Hepatocyte (in vitro differentiated cells): Measurements from ENCODE around the gene PCDHA13. TPM values are rescaled to one million over a fixed set of nuclear protein-coding genes. Genes with fewer than 3 reads are reported as not detected.

Source experiments
- DNase-seq: peaks from one replicate; pipeline ENCODE4 v3.0.0-alpha.2; 2016; ENCODE audit warnings: low spot score
- H2AFZ ChIP-seq: fragments of 200-600 bp; sonication (generic); 2 replicates; pipeline ENCODE4 v1.6.0; 2016; ENCODE audit warnings: antibody characterized with exemption, mild to moderate bottlenecking
- H3K27ac ChIP-seq: fragments of 200-600 bp; sonication (generic); 2 replicates; pipeline ENCODE4 v1.5.1; 2016; ENCODE audit warnings: mild to moderate bottlenecking
- H3K27me3 ChIP-seq: fragments of 200-600 bp; sonication (generic); 2 replicates; pipeline ENCODE4 v1.6.1; 2016
- H3K36me3 ChIP-seq: fragments of 200-600 bp; sonication (generic); replicated peaks from 2 replicates; pipeline ENCODE4 v1.5.1; 2016; ENCODE audit warnings: low read depth; ENCODE audit not compliant: insufficient read depth
- H3K4me1 ChIP-seq: fragments of 200-600 bp; sonication (generic); 2 replicates; pipeline ENCODE4 v1.5.1; 2016; ENCODE audit warnings: mild to moderate bottlenecking, moderate library complexity; ENCODE audit not compliant: insufficient read depth
- H3K4me2 ChIP-seq: fragments of 200-600 bp; sonication (generic); 2 replicates; pipeline ENCODE4 v1.6.0; 2016
- H3K4me3 ChIP-seq: fragments of 200-600 bp; sonication (generic); 2 replicates; pipeline ENCODE4 v1.5.1; 2016; ENCODE audit warnings: mild to moderate bottlenecking
- H3K79me2 ChIP-seq: fragments of 200-600 bp; sonication (generic); 2 replicates; pipeline ENCODE4 v1.6.0; 2017; ENCODE audit warnings: mild to moderate bottlenecking
- H3K9me2 ChIP-seq: fragments of 200-600 bp; sonication (generic); replicated peaks from 2 replicates; pipeline ENCODE4 v1.6.0; 2017; ENCODE audit warnings: mild to moderate bottlenecking; ENCODE audit not compliant: insufficient read depth
- H3K9me3 ChIP-seq: fragments of 200-600 bp; sonication (generic); 2 replicates; pipeline ENCODE4 v1.5.1; 2016; ENCODE audit warnings: low read depth, mild to moderate bottlenecking
- H4K20me1 ChIP-seq: fragments of 200-600 bp; sonication (generic); 2 replicates; pipeline ENCODE4 v1.6.0; 2016; ENCODE audit warnings: mild to moderate bottlenecking; ENCODE audit not compliant: insufficient read depth, poor library complexity, severe bottlenecking
- CTCF ChIP-seq: fragments of 200-600 bp; sonication (generic); IDR thresholded peaks from 2 replicates; pipeline ENCODE4 v1.5.1; 2016; ENCODE audit warnings: antibody characterized with exemption, mild to moderate bottlenecking; ENCODE audit not compliant: poor library complexity
- EZH2 ChIP-seq: fragments of 200-600 bp; sonication (generic); IDR thresholded peaks from 2 replicates; pipeline ENCODE4 v1.6.1; 2016; ENCODE audit warnings: antibody characterized with exemption, mild to moderate bottlenecking, borderline replicate concordance
- EZH2phosphoT487 ChIP-seq: fragments of 200-600 bp; sonication (generic); IDR thresholded peaks from one replicate; pipeline ENCODE4 v1.6.1; 2018; ENCODE audit warnings: antibody characterized with exemption, mild to moderate bottlenecking, low read depth, moderate library complexity; ENCODE audit not compliant: unreplicated experiment, severe bottlenecking
- WGBS: methylation state at CpG from one replicate; pipeline ENCODE4 v1.1.6; 2016; ENCODE audit warnings: low lambda C conversion rate; ENCODE audit errors: missing lambda C conversion rate; 5-methylcytosine and 5-hydroxymethylcytosine counted together
- polyA plus RNA-seq: library from polyadenylated mRNA; unstranded; fragments of >200 nt; fragmentation: Nextera tagmentation; extraction: Ambion mirVana; gene quantifications from 2 replicates; pipeline ENCODE4 v1.2.1, GENCODE V29; 2016
- total RNA-seq: library from RNA; depleted of rRNA; stranded (reverse); fragments of >200 nt; gene quantifications from 2 replicates; pipeline ENCODE4 v1.2.3, GENCODE V29; 2014

PCDHA13 gene
- total and polyA plus RNA-seq, 2 experiments from 2014 or later = 0.27 to 4.3 TPM

GRCh38 chr5:140857987-140858240 is 24.0 kb upstream of the PCDHA13 start:
- TF ChIP-seq EZH2 = no peak
- TF ChIP-seq EZH2phosphoT487 = no peak
- TF ChIP-seq CTCF = no peak
- H3K4me1 ChIP-seq = no peaks in the 10 kb centered on the region
- no peaks in the 10 kb centered on the region for H3K9me2 ChIP-seq
- no peaks in the 10 kb centered on the region for H3K79me2 ChIP-seq
- WGBS = 98% methylated on average over 20 of the region's 22 CpGs
- H3K27ac ChIP-seq = no peak overlapping the region
- H3K4me3 ChIP-seq = no peak overlapping the region
- no peak overlapping the region for H2AFZ ChIP-seq
- no peaks in the 10 kb centered on the region for H3K27me3 ChIP-seq
- H3K9me3 ChIP-seq = peaks cover 11% of the 10 kb centered on the region
- H3K4me2 ChIP-seq = no peak overlapping the region
- no peak for DNase-seq
- H3K36me3 ChIP-seq = no peaks in the 10 kb centered on the region
- no peaks in the 10 kb centered on the region for H4K20me1 ChIP-seq

GRCh38 chr5:140862441-140863295 is 19.3 kb upstream of the PCDHA13 start:
- Histone ChIP-seq H3K4me2 (no peak overlapping the region), H3K4me1 (no peaks in the 10 kb centered on the region), H3K9me3 (peaks cover 11% of the 10 kb centered on the region), H3K27ac (no peak overlapping the region), H3K9me2 (no peaks in the 10 kb centered on the region), H3K27me3 (no peaks in the 10 kb centered on the region), H3K4me3 (no peak overlapping the region), H4K20me1 (no peaks in the 10 kb centered on the region), H3K79me2 (peaks cover 5% of the 10 kb centered on the region), H3K36me3 (no peaks in the 10 kb centered on the region), H2AFZ (no peak overlapping the region)
- TF ChIP-seq EZH2phosphoT487 = no peak
- no peak for DNase-seq
- 99% methylated on average over 75 of the region's 76 CpGs for WGBS

- no peaks in the 10 kb centered on the region for H3K36me3 ChIP-seq
- peaks cover 16% of the 10 kb centered on the region for H3K9me3 ChIP-seq
- H3K4me1 ChIP-seq = no peaks in the 10 kb centered on the region
- H4K20me1 ChIP-seq = no peaks in the 10 kb centered on the region
- no peaks in the 10 kb centered on the region for H3K9me2 ChIP-seq
- WGBS = 75% methylated on average over 41 of the region's 41 CpGs
- H3K4me2 ChIP-seq = peak within 1 kb of the TSS; percentile 54
- DNase-seq = no peak
- peak; percentile 19 for TF ChIP-seq CTCF
- no peak for TF ChIP-seq EZH2
- H3K27me3 ChIP-seq = no peaks in the 10 kb centered on the region
- H3K27ac ChIP-seq = no peak within 1 kb of the TSS
- H2AFZ ChIP-seq = no peak within 1 kb of the TSS
- no peak within 1 kb of the TSS for H3K4me3 ChIP-seq
- peaks cover 11% of the 10 kb centered on the region for H3K79me2 ChIP-seq
Observed at GRCh38 chr5:140868721-140869554, 13.0 kb upstream of the PCDHA13 start, which contains the start of gene PCDHA11. Gene PCDHA11 (plus strand): TSS chr5:140868957. CDS start chr5:140869104, 147 bp downstream.

GRCh38 chr5:140869555-140869886 is 12.4 kb upstream of the PCDHA13 start:
- no peak overlapping the region for H2AFZ ChIP-seq
- DNase-seq = no peak
- H3K36me3 ChIP-seq = no peaks in the 10 kb centered on the region
- H4K20me1 ChIP-seq = no peaks in the 10 kb centered on the region
- TF ChIP-seq EZH2phosphoT487 (no peak), CTCF (peak; percentile 5), EZH2 (no peak)
- H3K4me3 ChIP-seq = no peak overlapping the region
- peaks cover 16% of the 10 kb centered on the region for H3K9me3 ChIP-seq
- no peaks in the 10 kb centered on the region for H3K4me1 ChIP-seq
- 95% methylated on average over 5 of the region's 5 CpGs for WGBS
- no peaks in the 10 kb centered on the region for H3K9me2 ChIP-seq
- peak overlapping the region; percentile 54 for H3K4me2 ChIP-seq
- no peak overlapping the region for H3K27ac ChIP-seq
- H3K27me3 ChIP-seq = no peaks in the 10 kb centered on the region
- H3K79me2 ChIP-seq = peaks cover 11% of the 10 kb centered on the region
